HEK293 (cell line): ENCODE results near the gene IGLON5.

Experiments
- CTCF ChIA-PET: fragments of 350-600 bp; formaldehyde crosslinking; extraction: SDS; loops from one replicate; lab custom pipeline; 2021; ENCODE audit warnings: antibody characterized with exemption; lab: Yijun Ruan, JAX
- POLR2A ChIA-PET: fragments of 300-600 bp; formaldehyde crosslinking; extraction: SDS; loops from one replicate; lab custom pipeline; 2020; ENCODE audit warnings: antibody characterized with exemption, inconsistent platforms; lab: Yijun Ruan, JAX
- H3K27ac ChIP-seq: fragments of 200-500 bp; sonication (Bioruptor generic); 2 replicates; pipeline ENCODE4 v1.5.1; 2014; ENCODE audit warnings: low read depth, low read length, control low read depth, inconsistent platforms; ENCODE audit errors: extremely low read depth
- H3K36me3 ChIP-seq, 2 experiments: fragments of 200-500 bp in 1 of 2; sonication (Bioruptor generic) in 1 of 2; 1 replicate in 1 of 2; 2 replicates in 1 of 2; pipeline ENCODE4 v1.5.1; 2014 to 2017; ENCODE audit warnings: inconsistent platforms in 2 of 2, low read length in 2 of 2; ENCODE audit not compliant: control insufficient read depth in 2 of 2, insufficient read depth in 1 of 2
- H3K4me1 ChIP-seq: fragments of 200-500 bp; sonication (Bioruptor generic); 2 replicates; pipeline ENCODE4 v1.5.1; 2014; ENCODE audit warnings: mild to moderate bottlenecking, low read length, inconsistent platforms; ENCODE audit not compliant: control insufficient read depth, insufficient read depth
- H3K4me3 ChIP-seq: 2 replicates; pipeline ENCODE4 v1.5.1; 2011; ENCODE audit warnings: low read depth, mild to moderate bottlenecking, control low read depth, low read length, moderate library complexity
- H3K9me3 ChIP-seq: fragments of 200-500 bp; sonication (Bioruptor generic); 2 replicates; pipeline ENCODE4 v1.5.1; 2014; ENCODE audit warnings: low read depth, low read length, inconsistent platforms; ENCODE audit not compliant: control insufficient read depth, insufficient read depth
- GLI4 ChIP-seq: fragments of 450-650 bp; formaldehyde crosslinking; IDR thresholded peaks from 2 replicates; pipeline ENCODE4 v1.5.1; 2016; ENCODE audit warnings: missing biosample characterization, missing genetic modification characterization
- HOXD13 ChIP-seq: sonication (generic); formaldehyde crosslinking; IDR thresholded peaks from 2 replicates; pipeline ENCODE4 v1.8.0; 2022; ENCODE audit warnings: missing genetic modification reagents, borderline replicate concordance
- KLF1 ChIP-seq: fragments of 450-650 bp; formaldehyde crosslinking; IDR thresholded peaks from 2 replicates; pipeline ENCODE4 v1.5.1; 2016; ENCODE audit warnings: missing biosample characterization, missing genetic modification characterization
- KLF8 ChIP-seq: fragments of 450-650 bp; formaldehyde crosslinking; IDR thresholded peaks from 2 replicates; pipeline ENCODE4 v1.5.1; 2016; ENCODE audit warnings: missing biosample characterization, missing genetic modification characterization
- KLF9 ChIP-seq: fragments of 450-650 bp; formaldehyde crosslinking; IDR thresholded peaks from 2 replicates; pipeline ENCODE4 v1.5.1; 2016; ENCODE audit warnings: missing biosample characterization, missing genetic modification characterization, low read depth
- ZFP41 ChIP-seq: fragments of 450-650 bp; formaldehyde crosslinking; IDR thresholded peaks from 2 replicates; pipeline ENCODE4 v1.5.1; 2016; ENCODE audit warnings: missing biosample characterization, missing genetic modification characterization, borderline replicate concordance
- ZIC2 ChIP-seq: fragments of 450-650 bp; formaldehyde crosslinking; IDR thresholded peaks from 2 replicates; pipeline ENCODE4 v1.5.1; 2016; ENCODE audit warnings: missing biosample characterization, missing genetic modification characterization
- ZNF10 ChIP-seq: fragments of 450-650 bp; formaldehyde crosslinking; IDR thresholded peaks from 2 replicates; pipeline ENCODE4 v1.5.1; 2017; ENCODE audit warnings: missing biosample characterization, missing genetic modification characterization
- ZNF155 ChIP-seq: fragments of 450-650 bp; formaldehyde crosslinking; IDR thresholded peaks from 2 replicates; pipeline ENCODE4 v1.5.1; 2016; ENCODE audit warnings: missing biosample characterization, missing genetic modification characterization
- ZNF223 ChIP-seq: fragments of 450-650 bp; formaldehyde crosslinking; IDR thresholded peaks from 2 replicates; pipeline ENCODE4 v1.5.1; 2016; ENCODE audit warnings: missing biosample characterization, missing genetic modification characterization
- ZNF311 ChIP-seq: fragments of 450-650 bp; formaldehyde crosslinking; IDR thresholded peaks from 2 replicates; pipeline ENCODE4 v1.5.1; 2017; ENCODE audit warnings: missing biosample characterization, missing genetic modification characterization, borderline replicate concordance
- ZNF654 ChIP-seq: fragments of 450-650 bp; formaldehyde crosslinking; IDR thresholded peaks from 2 replicates; pipeline ENCODE4 v1.5.1; 2016; ENCODE audit warnings: low read depth, missing biosample characterization, missing genetic modification characterization
- ZNF660 ChIP-seq: fragments of 450-650 bp; IDR thresholded peaks from 2 replicates; pipeline ENCODE4 v1.5.1; 2018; ENCODE audit warnings: missing biosample characterization, mild to moderate bottlenecking, missing genetic modification characterization
- TF ChIP-seq, protein P1 (sequence below): fragments of 450-650 bp; formaldehyde crosslinking; IDR thresholded peaks from 2 replicates; pipeline ENCODE4 v1.5.1; 2016; ENCODE audit warnings: missing biosample characterization, missing genetic modification characterization
- TF ChIP-seq, protein P2 (sequence below): fragments of 450-650 bp; formaldehyde crosslinking; conservative IDR thresholded peaks from 2 replicates; pipeline ENCODE4 v1.5.1; 2016; ENCODE audit warnings: low read depth, missing biosample characterization, missing genetic modification characterization
- TF ChIP-seq, protein P3 (sequence below): fragments of 450-650 bp; formaldehyde crosslinking; IDR thresholded peaks from 2 replicates; pipeline ENCODE4 v1.5.1; 2016; ENCODE audit warnings: missing biosample characterization, missing genetic modification characterization

The IGLON5 gene

DNA sequence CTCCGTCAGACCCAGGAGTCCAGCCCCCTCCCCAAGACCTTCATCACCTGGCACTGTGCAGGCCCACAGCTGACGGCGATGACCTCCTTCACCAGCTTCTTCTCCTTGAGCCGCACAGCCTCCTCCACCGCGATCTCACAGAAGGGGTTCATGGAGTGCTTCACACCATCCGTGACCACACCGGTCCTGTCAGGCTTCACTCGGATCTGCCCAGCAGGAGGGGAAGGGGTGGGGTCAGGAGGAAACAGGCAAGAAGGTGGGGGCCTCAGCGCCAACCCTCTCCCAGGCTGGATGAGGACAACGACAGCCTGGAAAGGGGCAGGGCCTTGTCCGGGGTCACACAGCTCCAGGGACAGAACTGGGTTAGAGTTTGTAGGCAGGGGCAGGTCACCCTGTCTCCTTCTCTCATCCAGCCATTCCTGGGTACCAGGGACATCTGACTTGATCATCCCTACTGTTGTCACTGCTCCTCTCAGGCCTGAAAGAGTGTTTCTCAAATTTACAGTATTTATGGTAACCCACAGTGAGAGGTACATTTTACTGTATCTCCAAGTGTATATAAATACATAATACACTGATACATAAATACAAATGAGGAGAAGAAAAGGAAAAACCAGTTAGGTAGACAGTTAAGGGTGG lies 42.8 kb downstream of the IGLON5 start:
- TF ChIP-seq ZNF155, result no peak
- no peak for TF ChIP-seq HOXD13 (CRISPR knock-in tag)
- TF ChIP-seq ZNF223 (tag by site-specific recombination), result no peak
- TF ChIP-seq, protein P1, sequence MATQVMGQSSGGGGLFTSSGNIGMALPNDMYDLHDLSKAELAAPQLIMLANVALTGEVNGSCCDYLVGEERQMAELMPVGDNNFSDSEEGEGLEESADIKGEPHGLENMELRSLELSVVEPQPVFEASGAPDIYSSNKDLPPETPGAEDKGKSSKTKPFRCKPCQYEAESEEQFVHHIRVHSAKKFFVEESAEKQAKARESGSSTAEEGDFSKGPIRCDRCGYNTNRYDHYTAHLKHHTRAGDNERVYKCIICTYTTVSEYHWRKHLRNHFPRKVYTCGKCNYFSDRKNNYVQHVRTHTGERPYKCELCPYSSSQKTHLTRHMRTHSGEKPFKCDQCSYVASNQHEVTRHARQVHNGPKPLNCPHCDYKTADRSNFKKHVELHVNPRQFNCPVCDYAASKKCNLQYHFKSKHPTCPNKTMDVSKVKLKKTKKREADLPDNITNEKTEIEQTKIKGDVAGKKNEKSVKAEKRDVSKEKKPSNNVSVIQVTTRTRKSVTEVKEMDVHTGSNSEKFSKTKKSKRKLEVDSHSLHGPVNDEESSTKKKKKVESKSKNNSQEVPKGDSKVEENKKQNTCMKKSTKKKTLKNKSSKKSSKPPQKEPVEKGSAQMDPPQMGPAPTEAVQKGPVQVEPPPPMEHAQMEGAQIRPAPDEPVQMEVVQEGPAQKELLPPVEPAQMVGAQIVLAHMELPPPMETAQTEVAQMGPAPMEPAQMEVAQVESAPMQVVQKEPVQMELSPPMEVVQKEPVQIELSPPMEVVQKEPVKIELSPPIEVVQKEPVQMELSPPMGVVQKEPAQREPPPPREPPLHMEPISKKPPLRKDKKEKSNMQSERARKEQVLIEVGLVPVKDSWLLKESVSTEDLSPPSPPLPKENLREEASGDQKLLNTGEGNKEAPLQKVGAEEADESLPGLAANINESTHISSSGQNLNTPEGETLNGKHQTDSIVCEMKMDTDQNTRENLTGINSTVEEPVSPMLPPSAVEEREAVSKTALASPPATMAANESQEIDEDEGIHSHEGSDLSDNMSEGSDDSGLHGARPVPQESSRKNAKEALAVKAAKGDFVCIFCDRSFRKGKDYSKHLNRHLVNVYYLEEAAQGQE, result no peak
- no peak for TF ChIP-seq ZNF660 (tag by site-specific recombination)
- TF ChIP-seq ZNF654 (tag by site-specific recombination), result no peak
- TF ChIP-seq ZNF10, result no peak
- TF ChIP-seq, protein P2, sequence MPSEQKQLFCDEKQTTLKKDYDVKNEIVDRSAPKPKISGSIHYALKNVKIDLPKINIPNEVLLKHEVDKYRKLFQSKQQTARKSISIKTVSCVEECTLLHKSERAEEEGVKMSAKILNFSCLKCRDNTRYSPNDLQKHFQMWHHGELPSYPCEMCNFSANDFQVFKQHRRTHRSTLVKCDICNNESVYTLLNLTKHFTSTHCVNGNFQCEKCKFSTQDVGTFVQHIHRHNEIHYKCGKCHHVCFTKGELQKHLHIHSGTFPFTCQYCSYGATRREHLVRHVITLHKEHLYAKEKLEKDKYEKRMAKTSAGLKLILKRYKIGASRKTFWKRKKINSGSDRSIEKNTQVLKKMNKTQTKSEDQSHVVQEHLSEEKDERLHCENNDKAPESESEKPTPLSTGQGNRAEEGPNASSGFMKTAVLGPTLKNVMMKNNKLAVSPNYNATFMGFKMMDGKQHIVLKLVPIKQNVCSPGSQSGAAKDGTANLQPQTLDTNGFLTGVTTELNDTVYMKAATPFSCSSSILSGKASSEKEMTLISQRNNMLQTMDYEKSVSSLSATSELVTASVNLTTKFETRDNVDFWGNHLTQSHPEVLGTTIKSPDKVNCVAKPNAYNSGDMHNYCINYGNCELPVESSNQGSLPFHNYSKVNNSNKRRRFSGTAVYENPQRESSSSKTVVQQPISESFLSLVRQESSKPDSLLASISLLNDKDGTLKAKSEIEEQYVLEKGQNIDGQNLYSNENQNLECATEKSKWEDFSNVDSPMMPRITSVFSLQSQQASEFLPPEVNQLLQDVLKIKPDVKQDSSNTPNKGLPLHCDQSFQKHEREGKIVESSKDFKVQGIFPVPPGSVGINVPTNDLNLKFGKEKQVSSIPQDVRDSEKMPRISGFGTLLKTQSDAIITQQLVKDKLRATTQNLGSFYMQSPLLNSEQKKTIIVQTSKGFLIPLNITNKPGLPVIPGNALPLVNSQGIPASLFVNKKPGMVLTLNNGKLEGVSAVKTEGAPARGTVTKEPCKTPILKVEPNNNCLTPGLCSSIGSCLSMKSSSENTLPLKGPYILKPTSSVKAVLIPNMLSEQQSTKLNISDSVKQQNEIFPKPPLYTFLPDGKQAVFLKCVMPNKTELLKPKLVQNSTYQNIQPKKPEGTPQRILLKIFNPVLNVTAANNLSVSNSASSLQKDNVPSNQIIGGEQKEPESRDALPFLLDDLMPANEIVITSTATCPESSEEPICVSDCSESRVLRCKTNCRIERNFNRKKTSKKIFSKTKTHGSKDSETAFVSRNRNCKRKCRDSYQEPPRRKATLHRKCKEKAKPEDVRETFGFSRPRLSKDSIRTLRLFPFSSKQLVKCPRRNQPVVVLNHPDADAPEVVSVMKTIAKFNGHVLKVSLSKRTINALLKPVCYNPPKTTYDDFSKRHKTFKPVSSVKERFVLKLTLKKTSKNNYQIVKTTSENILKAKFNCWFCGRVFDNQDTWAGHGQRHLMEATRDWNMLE, result no peak
- no peak for TF ChIP-seq KLF8 (tag by site-specific recombination)
- TF ChIP-seq ZIC2 (tag by site-specific recombination), result peak; percentile 52
- TF ChIP-seq, protein P3, sequence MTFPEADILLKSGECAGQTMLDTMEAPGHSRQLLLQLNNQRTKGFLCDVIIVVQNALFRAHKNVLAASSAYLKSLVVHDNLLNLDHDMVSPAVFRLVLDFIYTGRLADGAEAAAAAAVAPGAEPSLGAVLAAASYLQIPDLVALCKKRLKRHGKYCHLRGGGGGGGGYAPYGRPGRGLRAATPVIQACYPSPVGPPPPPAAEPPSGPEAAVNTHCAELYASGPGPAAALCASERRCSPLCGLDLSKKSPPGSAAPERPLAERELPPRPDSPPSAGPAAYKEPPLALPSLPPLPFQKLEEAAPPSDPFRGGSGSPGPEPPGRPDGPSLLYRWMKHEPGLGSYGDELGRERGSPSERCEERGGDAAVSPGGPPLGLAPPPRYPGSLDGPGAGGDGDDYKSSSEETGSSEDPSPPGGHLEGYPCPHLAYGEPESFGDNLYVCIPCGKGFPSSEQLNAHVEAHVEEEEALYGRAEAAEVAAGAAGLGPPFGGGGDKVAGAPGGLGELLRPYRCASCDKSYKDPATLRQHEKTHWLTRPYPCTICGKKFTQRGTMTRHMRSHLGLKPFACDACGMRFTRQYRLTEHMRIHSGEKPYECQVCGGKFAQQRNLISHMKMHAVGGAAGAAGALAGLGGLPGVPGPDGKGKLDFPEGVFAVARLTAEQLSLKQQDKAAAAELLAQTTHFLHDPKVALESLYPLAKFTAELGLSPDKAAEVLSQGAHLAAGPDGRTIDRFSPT (tag by site-specific recombination), result no peak
- TF ChIP-seq ZNF311 (tag by site-specific recombination), result no peak
- TF ChIP-seq ZFP41 (tag by site-specific recombination), result no peak
- 0 out of 2 replicates have a peak, but pooled peaks have one; percentile 16 for TF ChIP-seq KLF1 (tag by site-specific recombination)
- no peak for TF ChIP-seq KLF9 (tag by site-specific recombination)
- TF ChIP-seq GLI4, result no peak
- peaks cover 9 to 25% of the 10 kb centered on the region in 2 experiments; a peak in 2 of 3 replicates for H3K36me3 ChIP-seq
- H3K4me1 ChIP-seq, result peaks cover 9% of the 10 kb centered on the region
- ChIA-PET POLR2A (interaction anchor here (0.6 to 1.5 kb wide), 5 partner anchors 12 to 38 kb away, joined by 3 to 9 read pairs (median 6); partner anchors contain the start of gene VSIG10L), CTCF (interaction anchor here (0.6 to 1.7 kb wide), 3 partner anchors 9 to 196 kb away, joined by 3 to 6 read pairs (median 5); no protein-coding TSS in a partner anchor)
- no peak overlapping the region for H3K4me3 ChIP-seq
- no peaks in the 10 kb centered on the region for H3K9me3 ChIP-seq
- H3K27ac ChIP-seq, result no peak overlapping the region
